NAMALWA (cell line): Measurements from ENCODE around the gene SPG11.

Experiments
- DNase-seq: peaks from one replicate; pipeline ENCODE4 v3.0.0-alpha.2; 2015; ENCODE audit warnings: low spot score

SPG11 gene

DNA sequence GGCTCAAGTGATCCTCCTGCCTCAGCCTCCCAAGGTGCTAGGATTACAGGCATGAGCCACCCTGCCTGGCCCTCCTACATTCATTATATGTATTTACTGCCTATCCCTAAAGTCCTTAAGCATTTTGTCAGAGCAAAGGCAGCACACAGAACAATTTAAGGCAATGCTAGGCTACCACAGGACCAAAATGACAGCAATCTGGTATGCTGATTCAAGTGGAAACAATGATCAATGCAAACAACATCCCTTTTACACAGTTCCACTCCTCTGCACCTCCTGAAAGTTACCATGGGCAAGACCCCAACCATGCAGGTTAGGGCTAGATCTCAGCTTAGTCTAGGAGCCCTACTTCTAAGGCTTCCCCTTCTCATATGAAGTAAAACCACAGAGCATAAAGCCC lies 40.3 kb downstream of the SPG11 start:
- no peak for DNase-seq

DNA sequence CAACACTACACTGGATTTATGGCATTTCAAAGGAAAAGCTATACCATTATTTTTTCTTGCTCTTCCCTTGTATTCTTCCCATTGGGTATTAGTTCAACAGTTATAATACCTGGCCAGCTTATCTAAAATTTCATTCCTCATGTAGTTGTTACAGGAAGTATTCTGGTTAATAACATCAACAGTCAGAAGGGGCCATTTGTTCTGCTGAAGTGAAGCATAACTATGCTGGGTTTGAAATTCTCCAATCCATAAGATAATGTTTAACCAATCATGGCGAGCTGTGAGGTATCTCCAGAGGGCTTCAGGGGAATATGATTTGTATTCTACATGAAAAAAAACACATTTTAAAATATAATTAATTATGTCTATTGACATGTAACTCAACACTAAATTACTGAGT lies 43.4 kb downstream of the SPG11 start:
- DNase-seq, result no peak

DNA sequence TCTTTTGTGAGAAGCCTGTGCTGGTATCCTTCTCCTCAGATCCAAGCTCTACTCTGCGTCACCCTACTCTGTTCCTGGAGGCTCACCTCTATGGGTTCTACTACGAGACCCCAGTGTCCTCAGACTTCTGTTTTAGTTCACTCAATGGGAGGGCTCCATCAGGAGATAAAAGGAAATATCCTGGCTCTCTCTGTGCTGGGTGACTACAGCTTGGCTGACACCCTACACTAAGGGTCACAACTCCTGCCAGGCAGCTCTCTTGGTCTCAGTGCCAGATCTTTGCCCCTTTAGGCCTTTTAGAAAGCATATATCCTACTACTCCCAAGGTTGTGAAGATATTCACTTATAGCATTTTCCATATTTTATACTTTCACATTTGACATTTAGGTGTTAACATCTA lies 46.5 kb downstream of the SPG11 start:
- DNase-seq, result no peak

DNA sequence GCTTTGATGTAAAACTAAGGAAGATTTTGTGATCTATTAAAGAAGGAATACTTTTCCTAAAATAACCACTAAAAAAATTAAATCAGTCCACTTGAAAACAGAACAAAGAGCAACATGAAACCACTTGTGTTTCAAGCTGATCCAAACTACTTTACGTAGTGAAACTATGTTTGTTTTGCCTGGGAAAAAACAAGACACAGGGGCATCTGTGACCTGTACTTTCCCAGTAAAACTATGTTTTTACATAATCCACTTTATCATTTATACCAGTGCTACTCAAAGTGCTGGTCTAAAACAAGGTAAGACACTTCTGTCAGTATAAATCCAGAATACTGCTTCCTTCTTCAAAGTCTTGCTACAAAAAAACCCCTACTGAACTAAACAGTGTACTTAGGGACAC lies 56.7 kb downstream of the SPG11 start:
- DNase-seq, result no peak

DNA sequence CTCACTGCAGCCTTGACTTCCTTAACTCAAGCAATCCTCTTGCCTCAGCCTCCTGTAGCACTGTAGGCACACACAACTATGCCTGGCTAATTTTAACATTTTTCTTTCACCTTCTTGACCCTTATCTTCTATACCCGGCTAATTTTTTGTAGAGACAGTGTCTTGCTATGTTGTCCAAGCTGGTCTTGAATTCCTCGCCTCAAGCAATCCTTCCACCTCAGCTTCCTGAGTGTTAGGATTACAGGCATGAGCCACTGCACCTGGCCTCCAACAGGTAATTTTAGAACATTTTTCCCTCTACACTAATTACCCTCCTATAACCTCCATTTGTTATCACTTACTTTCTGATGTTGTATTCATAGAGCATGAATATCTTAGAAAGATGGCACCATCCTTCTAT lies 60.3 kb downstream of the SPG11 start:
- DNase-seq, result no peak

DNA sequence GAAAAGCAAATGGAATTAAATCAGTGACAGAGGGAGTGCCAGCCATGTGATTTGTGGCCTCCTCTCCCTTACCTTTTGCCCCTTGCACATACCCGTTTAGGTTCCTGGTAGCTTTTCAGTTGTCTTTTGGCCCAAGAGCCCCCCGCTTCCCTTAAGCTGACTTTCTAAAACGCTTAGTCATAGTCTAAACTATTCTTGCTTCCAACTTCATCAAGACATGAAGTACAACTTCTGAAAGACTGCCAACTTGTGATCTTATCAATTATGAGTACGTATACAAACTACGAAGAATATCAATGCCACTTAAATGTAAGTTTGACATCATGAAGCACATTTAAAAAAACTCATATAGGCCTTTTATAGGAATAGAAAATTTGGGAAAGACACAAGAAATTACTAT lies 64.6 kb downstream of the SPG11 start:
- DNase-seq, result no peak

DNA sequence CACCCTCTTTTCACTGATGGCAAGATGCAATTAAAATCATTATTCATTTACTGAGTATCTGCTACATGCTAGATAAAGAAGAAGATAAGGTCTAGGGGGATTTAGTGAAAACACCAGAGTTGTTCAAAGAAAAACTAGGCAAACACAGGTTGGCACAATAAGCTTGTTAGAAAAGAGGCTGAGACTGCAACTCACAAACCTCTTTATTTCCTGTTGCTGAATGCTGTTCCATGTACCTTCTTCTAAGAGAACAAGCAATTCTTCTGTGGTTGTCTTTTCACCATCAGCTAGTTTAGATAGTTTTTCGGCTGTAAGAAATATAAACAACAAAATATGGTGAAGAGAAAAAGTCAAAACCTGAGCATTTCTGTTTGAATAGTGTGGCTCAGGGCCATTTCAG lies 65.4 kb downstream of the SPG11 start:
- no peak for DNase-seq

DNA sequence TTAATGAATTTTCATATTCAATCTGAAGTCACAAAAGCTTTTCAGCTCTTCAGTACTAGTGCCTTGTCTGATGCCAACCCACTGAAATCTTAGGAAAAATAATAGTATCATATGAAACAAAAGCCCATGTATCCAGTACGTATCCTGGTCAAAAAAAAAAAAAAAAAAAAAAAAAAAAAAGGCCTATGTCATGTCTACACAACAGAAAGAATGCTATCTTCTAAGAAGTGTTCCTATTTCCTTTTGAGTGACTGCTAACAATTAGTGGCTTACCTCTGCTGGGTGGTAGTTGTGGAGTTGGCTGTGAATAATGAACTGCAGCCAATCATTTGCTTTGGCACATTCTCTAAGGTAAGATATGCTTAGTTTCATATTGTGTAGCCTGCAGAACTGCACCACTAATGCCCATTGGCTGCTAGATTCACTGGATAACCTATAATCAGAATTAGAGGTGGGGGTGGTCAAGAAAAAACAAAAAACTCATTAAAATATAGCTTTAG lies 66.9 kb downstream of the SPG11 start:
- no peak for DNase-seq

DNA sequence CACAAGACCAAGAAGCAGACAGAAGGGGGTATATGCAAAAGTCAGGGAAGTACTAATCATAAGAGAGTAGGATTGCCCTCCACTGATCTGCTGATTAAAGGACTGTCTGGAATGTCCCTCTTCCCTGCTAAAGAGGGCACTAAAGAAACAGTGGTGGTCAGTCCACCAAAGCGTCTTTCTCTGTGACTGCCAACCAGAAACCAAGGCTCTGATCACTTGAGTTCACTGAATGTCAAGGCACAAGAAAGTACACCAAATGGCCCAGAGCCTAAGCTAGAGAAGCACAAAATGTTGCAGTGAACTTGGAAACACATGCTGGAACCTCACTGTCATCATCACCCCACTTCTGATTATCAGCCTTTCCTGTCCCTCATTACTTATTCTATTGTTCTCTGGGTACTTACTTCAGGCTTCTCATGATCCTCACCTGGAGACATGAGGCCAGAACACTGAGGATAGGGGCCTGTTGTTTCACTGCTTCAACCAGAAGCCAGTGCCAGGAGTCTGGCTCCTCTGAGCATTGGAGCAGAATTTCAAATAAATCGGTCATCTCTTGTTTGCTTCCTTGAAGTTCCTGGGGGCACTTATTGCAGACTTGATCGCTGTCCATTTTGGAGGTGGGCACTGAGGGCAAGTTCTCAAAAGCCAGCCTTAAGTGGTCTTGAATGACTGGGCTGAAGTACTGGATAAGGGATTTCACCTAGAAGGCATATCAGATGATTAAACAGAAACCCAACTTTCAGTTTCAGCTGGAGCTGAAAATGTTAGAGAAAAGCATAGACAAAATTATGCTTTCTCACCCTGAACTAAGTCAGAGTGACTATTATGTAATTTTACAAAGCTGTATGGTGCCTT lies 67.6 kb downstream of the SPG11 start:
- no peak for DNase-seq

DNA sequence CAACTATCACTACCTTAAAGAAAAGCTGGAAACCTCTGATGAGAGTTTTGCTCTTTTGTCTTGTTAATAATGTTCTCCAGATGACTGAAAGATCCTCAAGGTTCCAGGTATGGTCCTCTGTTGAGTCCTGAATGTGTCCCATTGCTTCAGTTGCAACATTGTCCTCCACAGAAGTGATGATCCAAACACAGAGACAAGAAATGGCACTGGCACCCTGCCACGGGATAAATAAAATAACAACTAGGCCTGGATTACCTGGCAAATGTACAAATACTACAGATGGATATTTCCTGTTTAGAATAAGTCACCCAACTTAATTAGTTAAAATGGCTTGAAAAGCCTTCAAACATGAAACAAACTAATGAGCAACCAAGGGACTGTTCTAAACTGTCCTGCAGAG lies 68.2 kb downstream of the SPG11 start:
- no peak for DNase-seq

DNA sequence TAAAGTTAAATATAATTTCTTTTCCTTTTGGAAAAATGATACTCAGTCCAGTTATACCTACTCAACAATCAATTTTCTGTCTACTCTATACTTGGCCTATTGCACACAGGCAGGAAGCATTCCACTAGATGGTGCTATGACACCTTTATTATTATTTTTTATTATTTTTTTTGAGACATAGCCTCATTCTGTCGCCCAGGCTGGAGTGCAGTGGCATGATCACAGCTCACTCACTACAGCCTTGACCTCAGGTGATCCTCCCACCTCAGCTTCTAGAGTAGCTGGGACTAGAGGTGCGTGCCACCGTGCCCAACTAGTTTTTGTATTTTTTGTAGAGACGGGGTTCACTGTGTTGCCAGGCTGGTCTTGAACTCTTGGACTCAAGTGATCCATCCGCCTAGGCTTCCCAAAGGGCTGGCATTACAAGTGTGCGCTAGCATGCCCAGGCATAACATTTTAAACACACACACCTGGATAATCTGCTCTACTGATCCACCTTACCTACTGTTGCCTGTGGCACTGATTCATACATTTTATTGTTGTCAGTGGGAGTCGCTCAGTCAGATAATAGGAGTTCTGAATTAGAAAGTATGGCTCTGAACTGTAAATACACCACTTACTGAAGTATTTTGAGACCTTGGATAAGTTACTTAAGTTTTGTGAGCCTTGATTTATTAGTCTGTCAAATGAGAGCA lies 70.3 kb downstream of the SPG11 start:
- DNase-seq, result peak; percentile 65

DNA sequence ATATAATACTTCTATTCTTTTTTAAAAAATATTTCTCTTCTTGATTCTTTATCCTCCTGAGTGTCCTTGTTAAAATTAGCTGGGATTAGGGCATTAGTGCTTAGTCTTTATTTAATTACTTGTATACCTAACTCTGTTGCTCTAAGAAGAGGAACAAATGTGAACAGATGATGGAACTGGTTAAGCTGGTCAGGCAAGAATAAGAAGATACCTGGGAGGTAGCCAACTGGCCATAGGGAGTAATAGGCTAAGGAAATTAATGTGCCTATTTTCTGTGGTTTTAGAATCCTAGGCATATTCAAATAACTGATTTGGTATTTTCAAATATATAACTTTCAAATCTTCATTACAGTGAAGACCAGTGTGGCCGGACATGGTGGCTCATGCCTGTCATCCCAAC lies 72.1 kb downstream of the SPG11 start:
- DNase-seq, result no peak

DNA sequence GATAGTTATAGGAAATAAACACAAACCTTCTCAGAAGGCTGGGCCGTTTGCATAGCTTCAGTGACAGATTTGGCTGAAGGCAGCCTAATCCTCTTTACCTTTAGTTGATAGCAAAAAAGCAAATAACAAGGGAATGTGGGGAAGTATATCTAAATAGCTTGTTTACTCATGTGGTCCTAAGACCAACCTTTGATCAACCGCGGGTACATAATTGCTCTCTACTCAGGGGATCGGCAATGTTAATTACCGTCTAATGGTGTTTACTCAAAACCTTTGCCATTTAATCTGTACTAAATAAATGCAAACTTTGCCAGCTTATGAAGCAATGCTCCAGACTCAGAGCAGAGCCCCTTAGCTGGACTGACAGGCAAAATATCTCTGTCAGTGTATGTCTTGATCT lies 74.9 kb downstream of the SPG11 start:
- DNase-seq, result no peak

DNA sequence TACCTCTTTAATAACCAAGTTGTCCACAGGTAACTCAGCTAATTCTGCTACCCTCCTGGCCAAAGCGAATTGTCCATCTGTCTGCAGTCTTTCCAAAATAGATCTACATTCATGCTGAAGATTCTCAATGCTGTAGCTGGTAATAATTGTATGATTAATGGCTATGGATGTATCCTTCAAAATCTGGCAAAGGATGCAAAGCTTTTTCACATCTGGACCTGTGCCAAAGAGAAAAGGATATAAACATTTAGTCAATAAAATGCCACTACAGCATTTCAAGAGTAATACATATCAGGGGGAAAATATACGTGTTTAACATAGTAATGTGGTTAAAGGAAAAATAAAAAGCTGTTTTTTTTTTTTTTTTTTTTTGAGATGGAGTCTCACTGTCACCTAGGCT lies 77.8 kb downstream of the SPG11 start:
- no peak for DNase-seq

DNA sequence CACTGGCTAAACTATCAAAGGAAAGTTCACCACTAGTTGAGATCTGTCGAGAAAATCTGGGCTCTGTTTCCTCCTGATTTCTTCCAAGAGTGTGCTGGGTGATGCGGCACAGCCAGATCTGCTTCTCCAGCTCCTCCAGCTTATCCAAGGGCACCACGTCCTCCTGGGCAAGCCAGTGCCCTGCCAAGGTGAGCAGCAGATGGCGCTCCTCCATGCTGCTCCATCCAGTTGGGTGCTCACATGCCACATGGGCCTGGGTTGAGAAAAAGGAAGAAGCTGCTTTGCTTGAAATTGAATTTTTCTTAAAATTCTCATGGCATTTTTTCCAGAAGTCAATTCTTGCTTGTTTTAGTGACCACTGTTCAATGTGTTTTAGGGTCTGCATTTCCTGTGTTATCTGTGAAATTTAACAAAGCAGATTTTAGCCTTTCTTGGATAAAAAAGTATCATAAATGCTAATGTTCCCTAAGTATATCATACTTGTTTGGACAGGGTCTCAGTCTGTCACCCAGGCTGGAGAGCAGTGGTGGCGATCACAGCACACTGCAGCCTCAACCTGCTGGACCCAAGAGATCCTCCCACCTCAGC lies 79.2 kb downstream of the SPG11 start:
- peak; percentile 75 for DNase-seq

DNA sequence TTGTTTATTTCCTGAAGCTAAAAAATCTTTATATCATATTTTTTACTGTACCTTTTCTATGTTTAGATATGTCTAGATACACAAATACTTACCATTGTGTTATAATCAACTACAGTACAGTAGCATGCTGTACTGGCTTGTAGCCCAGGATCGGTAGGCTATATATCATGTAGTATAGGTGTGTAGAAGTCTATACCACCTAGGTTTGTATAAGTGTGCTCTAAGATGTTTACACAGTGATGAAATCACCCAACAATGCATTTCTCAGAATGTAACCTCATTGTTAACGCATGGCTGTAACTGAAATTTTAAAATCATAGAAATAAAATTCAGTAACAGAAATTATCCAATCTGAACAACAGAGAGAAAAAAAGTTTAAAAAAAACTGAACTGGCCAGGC lies 83.4 kb downstream of the SPG11 start:
- DNase-seq, result no peak

DNA sequence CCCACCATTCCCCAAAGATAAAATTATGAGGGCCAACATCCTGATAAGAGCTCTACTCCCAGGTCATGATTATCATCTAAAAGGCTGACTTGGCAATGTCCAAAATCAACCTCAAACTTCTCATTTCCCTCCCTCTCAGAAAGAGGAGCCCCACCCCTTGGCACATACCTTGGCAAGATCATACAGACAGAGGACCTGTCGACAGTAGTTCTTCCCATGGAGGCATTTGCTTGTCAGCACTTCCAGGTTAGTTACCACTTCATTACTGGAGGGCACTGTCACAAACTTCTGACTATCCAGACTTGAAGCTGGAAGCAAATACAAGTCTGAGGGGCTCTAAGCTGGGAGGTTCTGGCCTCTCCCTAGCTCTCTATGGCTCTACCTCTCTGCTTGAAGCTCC lies 88.7 kb downstream of the SPG11 start:
- DNase-seq, result no peak

DNA sequence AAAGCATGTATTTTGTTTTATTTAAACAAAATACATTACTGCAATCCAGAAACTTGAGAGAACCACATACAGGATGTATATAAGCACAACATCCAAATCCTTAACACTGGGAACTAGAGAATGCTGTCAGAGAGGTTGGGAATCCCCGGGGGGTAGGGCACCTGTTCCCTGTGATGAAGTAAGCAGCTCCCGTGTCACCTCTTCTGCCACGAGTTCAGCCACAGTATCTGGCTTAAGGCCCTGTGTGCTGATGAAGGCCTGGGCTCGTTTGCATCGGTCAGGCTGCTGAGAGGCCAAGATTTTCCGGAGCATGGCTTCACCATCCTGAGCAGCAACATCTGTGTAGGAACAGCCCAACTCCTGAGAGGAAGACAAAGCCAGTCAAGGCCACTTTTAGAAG lies 90.1 kb downstream of the SPG11 start:
- no peak for DNase-seq

DNA sequence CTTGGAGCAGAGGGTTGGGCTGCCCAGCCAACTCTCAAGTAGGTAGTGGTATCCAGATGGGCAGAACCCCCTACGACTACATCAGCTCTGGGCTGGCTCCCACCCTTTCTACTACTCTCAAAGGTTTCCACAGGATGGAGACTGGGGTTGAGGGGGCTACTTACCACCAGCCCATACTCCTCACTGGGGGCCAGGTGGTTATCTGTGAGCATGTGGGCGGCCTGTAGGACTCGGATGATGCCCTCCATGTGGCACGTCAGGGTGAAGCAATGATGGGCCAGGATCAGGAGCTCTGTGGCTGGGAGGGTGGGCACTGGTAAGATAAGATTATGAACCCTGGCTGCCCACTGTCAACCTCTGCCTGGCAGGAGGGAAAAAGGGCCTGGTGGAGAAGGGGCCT lies 93.1 kb downstream of the SPG11 start:
- DNase-seq, result no peak

DNA sequence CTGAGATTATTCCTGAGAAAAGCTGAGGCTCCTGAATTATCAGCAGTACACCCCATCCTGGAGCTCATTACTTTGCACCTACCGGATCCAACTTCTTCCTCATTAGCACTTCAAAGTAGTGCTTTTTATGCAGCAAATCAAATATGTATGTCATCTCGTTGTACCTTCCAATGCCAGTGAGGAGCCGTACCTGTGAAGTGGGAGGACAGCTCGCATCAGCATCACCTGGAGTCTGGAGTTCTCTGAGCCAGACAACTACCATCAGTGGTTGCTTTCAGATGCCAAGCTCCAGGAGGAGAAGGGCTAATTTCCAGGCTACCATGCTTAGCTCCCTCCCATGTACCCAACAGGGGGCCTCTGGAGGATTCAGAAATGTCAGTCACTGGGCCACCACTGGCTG lies 94.1 kb downstream of the SPG11 start:
- no peak for DNase-seq

DNA sequence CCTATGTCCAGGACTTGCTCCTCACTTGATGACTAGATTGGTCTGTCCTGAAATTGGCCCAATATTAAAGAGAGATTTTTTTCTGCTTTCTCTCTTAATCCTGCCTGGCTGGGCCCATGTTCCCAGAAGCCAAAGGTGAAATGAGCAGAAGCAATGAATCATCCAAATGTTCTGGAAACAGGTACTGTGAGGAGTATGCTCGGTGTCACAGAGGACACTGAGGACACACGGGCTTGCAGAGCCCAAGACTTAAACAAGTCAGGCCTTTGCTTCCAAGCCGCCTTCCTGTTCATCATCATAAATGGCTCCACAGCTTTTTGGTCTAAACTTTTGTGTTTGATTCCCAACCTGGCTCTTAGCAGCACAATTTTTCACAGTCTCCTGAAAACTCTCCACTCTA lies 95.1 kb downstream of the SPG11 start:
- DNase-seq, result no peak

DNA sequence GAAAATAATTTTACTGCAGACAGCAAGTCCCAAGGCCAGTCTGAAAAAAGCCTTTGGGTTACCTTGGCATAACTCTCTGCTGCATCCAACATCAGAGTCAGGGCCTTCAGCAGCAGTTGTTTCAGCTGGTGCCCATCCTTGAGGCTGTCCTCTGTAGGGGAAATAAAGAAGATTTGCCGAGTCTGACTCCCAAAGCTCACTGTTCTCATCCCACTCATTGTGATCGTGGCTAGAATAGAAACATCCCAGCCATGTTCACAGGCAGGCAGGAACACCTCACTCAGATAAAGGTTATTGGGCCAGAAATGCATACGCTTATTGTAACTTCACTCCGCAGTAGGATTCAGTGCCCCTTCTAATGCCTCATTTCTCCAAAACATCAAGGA lies 97.3 kb downstream of the SPG11 start:
- no peak for DNase-seq
